GM21526 (cell line): Measurements from ENCODE around the gene USP32.
"Not testable (repeated sequence)": the region's sequence is repeated elsewhere in the genome, so short reads cannot be mapped to it uniquely, and the experiment has no call there.

ENCODE experiments used
- ATAC-seq: cut with Tn5 transposase; IDR thresholded peaks from one replicate; pipeline ENCODE4 v1.9.1; 2021; ENCODE audit warnings: moderate library complexity; ENCODE audit not compliant: unreplicated experiment, low FRiP score

Gene USP32

GRCh38 chr17:60345233-60345632 lies 46.7 kb downstream of the USP32 start:
- no peak for ATAC-seq

- ATAC-seq: not testable (repeated sequence)
These were observed 49.4 kb downstream of the USP32 start for GRCh38 chr17:60342492-60342891.

DNA sequence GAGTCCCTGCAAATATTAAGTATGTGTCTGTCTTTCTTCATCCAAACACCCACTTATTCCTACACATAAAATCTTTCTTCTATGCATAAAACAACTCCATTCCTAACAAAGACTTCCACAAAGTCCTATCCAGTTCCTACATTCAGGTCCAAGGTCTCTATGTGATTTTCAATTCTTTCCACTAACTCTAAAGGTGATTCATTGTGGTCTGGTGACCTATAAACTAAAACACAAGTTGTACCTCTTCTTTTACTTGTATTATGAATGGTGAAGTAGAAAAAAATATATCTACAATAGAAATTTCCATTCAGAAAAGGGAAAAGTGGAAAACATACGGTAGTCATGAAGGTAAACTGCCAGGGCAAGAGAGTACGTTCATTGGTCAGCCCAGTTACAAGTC lies 56.6 kb downstream of the USP32 start:
- no peak for ATAC-seq

- ATAC-seq: no peak
These were observed 58.3 kb downstream of the USP32 start for GRCh38 chr17:60333628-60334031.

DNA sequence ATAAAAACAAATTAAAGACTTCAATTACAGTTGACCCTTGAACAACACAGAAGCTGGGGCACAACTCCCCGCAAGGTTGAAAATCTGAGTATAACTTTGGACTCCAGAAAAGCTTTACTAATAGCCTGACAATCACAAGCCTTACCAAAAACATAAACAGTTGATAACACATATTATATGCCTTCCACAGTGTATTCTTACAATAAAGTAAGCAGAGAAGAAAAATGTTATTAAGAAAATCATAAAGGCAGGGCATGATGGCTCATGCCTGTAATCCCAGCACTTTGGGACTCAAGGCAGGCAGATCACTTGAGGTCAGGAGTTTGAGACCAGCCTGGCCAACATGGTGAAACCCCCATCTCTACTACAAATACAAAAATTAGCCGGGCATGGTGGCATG lies 58.9 kb downstream of the USP32 start:
- not testable (repeated sequence) for ATAC-seq

DNA sequence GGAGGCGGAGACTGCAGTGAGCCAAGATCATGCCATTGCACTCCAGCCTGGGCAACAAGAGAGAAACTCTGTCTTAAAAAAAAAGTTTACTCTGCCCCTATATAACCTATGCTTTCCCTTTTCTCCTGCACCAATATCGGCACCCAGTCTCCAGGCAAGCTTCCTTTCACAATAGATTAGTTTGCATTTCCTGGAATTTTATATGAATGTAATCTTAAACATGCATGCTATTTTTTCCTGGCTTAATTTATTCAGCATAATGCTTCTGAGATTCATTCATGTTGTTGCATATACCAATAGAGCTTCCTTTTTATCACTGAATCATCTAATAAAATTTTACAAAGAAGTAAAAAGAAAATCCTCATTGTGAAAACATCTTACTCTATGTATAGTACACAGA lies 59.4 kb downstream of the USP32 start:
- ATAC-seq: no peak

GRCh38 chr17:60330731-60331130 lies 61.2 kb downstream of the USP32 start:
- no peak for ATAC-seq

DNA sequence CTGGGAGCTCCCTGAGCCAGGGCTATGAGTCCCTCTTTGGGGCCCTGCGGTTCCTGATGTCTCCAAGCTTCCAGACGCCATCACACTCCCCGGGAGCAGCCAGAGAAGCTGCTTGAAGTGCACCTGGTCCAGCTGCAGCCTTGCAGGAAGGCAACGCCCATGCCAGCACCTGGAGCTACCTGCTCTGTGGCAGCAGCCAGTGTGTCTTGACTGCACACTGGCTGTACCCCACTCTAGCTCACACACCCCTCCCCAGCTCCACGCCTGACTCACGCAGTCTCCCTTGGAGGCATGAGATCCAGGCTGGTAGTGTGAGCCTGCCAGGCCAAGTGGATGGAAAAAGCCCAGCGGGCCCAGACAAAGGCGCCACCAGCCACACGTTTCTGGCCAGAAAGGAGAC lies 63.3 kb downstream of the USP32 start:
- ATAC-seq: no peak

GRCh38 chr17:60327901-60328273 lies 64.0 kb downstream of the USP32 start:
- no peak for ATAC-seq

DNA sequence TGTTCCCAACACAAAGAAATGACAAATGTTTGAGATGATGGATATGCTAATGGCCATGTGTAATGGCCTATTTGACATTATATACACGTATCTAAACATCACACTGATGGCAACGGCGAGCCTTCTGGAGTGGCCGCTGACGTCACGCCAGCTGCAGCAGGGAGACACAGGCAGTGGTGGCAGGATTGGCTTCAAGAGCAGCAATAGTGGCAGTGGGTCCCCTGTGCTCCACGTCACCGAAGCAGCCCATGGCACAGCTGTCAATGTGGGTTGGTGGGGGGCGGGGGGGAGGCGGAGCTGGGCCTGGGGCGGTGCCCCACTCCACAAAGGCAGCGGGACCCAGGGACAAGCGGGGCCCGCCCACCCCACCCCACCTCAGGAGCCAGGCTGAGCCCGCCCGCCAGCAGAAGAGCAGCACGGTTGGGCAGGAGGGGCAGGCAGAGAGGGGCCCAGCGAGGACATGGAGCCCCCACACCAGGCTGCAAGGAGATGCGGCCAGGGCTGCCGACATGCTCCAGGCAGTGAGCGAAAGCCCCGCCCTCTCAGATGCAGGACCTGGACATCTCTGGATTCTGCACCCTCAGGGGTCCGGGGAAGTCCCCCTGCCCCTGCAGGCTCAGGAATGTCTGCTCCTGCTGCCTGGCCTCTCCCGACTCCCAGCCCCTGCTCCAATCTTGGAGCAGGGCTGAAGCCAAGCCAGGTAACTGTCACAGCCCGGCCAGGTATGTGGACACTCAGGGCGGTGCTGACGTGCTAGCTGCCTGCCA lies 64.6 kb downstream of the USP32 start:
- ATAC-seq: no peak

GRCh38 chr17:60326702-60327101 lies 65.2 kb downstream of the USP32 start:
- ATAC-seq: no peak

DNA sequence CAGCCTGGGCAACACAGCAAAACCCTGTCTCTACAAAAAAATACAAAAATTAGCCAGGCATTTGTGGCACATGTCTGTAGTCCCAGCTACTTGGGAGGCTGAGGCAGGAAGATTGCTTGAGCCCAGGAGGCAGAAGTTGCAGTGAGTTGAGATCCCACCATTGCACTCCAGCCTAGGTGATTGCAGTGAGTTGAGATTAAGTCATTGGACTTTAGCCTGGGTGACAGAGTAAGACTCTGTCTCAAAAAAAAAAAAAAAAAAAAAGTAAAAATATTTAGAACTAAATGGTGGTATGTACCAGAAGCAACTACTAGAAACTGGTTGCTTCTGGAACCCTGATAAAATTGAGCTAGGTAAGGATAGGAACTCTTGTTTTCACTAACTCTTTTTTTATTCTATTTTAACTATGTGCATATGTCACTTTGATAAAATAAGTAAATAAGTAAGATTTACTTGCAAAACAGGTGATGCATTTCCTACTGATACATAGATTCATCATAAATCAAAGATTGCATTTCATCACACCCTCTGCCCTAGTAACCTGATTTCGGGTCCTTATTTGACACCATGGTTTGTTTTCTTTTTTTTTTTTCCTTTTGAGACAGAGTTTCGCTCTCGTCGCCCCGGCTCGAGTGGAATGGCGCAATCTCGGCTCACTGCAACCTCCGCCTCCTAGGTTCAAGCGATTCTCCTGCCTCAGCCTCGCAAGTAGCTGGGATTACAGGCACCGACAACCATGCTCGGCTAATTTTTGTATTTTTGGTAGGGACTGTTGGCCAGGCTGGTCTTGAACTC lies 66.0 kb downstream of the USP32 start:
- ATAC-seq: no peak

- no peak for ATAC-seq
These were observed 68.2 kb downstream of the USP32 start for GRCh38 chr17:60323754-60324153.

DNA sequence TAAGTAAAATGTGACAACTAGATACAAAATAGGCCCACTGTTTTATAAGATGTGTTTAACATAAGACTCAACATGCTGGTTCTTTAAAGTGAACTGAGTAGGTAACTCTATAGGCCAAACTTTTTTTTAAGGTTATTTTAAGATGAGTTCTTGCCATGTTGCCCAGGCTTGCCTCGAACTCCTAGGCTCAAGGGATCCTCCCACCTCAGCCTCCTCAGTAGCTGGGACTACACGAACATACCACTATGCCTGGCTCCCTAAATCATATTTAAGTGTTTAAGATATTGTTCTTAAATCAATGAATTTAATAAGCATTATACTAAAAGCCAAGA lies 69.9 kb downstream of the USP32 start:
- ATAC-seq: no peak

GRCh38 chr17:60321336-60322055 lies 70.4 kb downstream of the USP32 start:
- ATAC-seq: no peak

- no peak for ATAC-seq
These were observed 73.1 kb downstream of the USP32 start for GRCh38 chr17:60318830-60319229.

GRCh38 chr17:60318326-60318725 lies 73.6 kb downstream of the USP32 start:
- no peak for ATAC-seq

- ATAC-seq: no peak
These were observed 76.3 kb downstream of the USP32 start for GRCh38 chr17:60315650-60316049.

DNA sequence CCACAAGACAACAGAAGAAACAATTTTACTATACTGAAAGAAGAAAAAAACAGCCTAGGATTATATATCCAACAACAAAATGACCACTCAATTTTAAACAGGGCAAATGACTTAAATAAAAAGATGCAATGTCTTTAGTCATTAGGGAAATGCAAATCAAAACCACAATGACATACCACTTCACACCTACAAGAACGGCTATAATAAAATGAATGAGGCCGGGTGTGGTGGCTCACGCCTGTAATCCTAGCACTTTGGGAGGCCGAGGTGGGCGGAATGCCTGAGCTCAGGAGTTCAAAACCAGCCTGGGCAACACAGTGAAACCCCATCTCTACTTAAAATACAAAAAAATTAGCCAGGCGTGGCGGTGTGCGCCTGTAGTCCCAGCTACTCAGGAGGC lies 77.0 kb downstream of the USP32 start:
- peak; percentile 27 for ATAC-seq

DNA sequence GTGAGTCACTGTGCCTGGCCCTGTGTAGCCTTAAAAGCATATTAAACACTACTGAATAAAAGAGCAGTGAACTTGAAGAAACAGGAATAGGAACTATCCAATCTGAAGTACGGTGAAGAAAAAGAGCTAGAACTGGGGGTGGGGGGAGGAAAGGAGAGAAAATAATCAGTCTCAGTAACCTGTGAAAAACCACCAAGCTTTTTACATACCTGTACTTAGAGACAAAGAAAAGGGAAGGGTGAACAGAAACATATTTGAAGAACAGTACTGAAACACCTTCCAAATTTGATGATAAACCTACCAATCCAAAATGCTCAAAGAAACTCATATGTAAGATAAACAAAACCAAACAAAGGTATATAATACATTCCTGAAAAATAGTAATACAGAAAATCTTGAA lies 77.5 kb downstream of the USP32 start:
- peak; percentile 48 for ATAC-seq

DNA sequence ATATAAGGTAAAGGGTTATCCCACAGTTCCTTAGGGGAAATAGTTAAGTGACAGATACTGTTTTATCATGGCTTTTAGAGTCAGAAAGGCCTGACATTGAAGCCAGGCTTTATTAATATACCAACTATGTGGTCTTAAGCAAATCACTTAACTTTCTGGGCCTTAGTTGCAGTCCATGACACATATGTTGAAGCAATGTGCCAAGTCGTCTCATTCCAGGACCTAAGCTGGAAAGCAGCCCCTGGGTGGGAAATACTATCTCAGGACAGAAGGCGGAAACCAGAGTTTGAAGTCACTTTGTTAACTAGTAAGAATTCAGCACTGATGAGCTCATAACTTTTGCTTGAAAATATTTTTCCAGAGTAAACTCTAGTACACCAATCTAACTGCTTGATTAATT lies 80.0 kb downstream of the USP32 start:
- ATAC-seq: no peak

GRCh38 chr17:60311186-60311585 lies 80.7 kb downstream of the USP32 start:
- no peak for ATAC-seq
